ENCODE data around the gene GGT5.
"Not testable (repeated sequence)": the region's sequence is repeated elsewhere in the genome, so short reads cannot be mapped to it uniquely, and the experiment has no call there.

GGT5 gene

DNA sequence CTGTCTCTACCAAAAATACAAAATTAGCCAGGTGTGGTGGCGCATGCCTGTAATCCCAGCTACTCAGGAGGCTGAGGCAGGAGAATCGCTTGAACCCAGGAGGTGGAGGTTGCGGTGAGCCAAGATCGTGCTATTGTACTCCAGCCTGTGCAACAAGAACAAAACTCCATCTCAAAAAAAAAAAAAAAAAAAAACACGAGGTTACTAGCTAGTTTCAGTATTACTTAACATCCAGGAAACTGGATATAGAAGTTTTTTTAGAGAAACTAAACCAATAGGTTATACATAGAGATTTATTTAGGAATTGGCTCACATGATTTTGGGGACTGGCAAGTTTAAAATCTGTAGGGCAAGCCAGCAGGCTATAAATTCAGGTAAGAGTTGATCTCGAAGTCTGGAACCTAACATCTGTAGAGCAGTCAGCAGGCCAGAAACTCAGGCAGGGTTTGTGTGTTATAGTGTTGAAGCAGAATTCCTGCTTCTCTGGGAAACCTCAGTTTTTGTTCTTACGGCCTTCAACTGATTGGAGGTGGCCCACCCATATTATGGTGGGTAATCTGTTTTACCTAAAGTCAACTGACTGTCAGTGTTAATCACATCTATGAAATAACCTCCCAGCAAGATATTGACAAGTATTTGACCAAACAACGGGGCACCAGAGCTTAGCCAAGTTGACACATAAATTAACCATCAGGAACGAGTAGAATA, 3.7 kb downstream of the GGT5 start:
- H3K27me3 ChIP-seq (replicated peaks in 2 of 5; ENCODE audit: control insufficient read depth in 4 of 5, insufficient read depth in 5 of 5, low read length in 4 of 5); H3K9me3 ChIP-seq (ENCODE audit: control extremely low read depth in 1 of 5, control insufficient read depth in 4 of 5, insufficient read depth in 2 of 5, low read depth in 1 of 5, low read length in 4 of 5); DNase-seq; H3K36me3 ChIP-seq (ENCODE audit: control insufficient read depth in 4 of 4, insufficient read depth in 4 of 4, low read length in 3 of 4); H3K27ac ChIP-seq (ENCODE audit: insufficient read depth in 1 of 2, low read depth in 1 of 2, low read length in 2 of 2, poor library complexity in 1 of 2, severe bottlenecking in 2 of 2); H3K4me3 ChIP-seq (ENCODE audit: control insufficient read depth in 1 of 7, extremely low read depth in 1 of 7, insufficient read depth in 4 of 7, low read depth in 2 of 7, low read length in 6 of 7): not testable (repeated sequence)
- H3K4me1 ChIP-seq (ENCODE audit: control extremely low read depth in 1 of 4, control insufficient read depth in 4 of 4, insufficient read depth in 4 of 4, low read length in 3 of 4), result peaks cover 0 to 58% (median 33%) of the 10 kb centered on the region in 4 experiments
- ChIA-PET POLR2A (interaction anchor here (0.6 kb wide), 1 partner anchor 54 kb away, joined by 5 read pairs; no protein-coding TSS in a partner anchor), CTCF (interaction anchor here (1.5 to 2.2 kb wide), 3 partner anchors 10 to 51 kb away, joined by 4 to 12 read pairs (median 7); no protein-coding TSS in a partner anchor)
- WGBS (ENCODE audit: insufficient coverage), result 100% methylated on average over 2 of the region's 9 CpGs

DNA sequence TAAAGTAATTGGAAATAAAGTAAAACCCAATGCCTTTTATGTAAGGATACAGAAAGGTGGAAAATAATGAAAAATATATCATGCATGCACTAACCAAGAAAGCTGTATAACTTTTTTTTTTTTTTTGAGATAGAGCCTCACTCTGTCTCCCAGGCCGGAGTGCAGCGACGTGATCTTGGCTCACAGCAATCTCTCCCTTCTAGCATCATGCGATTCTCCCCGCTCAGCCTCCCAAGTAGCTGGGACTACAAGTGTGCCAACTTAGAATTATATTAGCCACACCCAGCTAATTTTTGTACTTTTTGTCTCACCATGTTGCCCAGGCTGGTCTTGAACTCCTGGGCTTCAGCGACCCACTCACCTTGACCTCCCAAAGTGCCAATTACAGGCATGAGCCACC, 4.5 kb downstream of the GGT5 start:
- no peak overlapping the region for H3K4me3 ChIP-seq (ENCODE audit: control insufficient read depth in 1 of 7, extremely low read depth in 1 of 7, insufficient read depth in 4 of 7, low read depth in 2 of 7, low read length in 6 of 7)
- ChIA-PET POLR2A (interaction anchor here (0.6 kb wide), 1 partner anchor 94 kb away, joined by 5 read pairs; no protein-coding TSS in a partner anchor), CTCF (interaction anchor here (0.6 to 2.2 kb wide), 4 partner anchors 9 to 50 kb away, joined by 4 to 12 read pairs (median 6); no protein-coding TSS in a partner anchor)
- no peak overlapping the region for H3K27ac ChIP-seq (ENCODE audit: insufficient read depth in 1 of 2, low read depth in 1 of 2, low read length in 2 of 2, poor library complexity in 1 of 2, severe bottlenecking in 2 of 2)
- WGBS (ENCODE audit: insufficient coverage), result 83% methylated on average over 5 of the region's 6 CpGs
- DNase-seq, result no peak
- no peaks in the 10 kb centered on the region for H3K9me3 ChIP-seq (ENCODE audit: control extremely low read depth in 1 of 5, control insufficient read depth in 4 of 5, insufficient read depth in 2 of 5, low read depth in 1 of 5, low read length in 4 of 5)
- H3K27me3 ChIP-seq (replicated peaks in 2 of 5; ENCODE audit: control insufficient read depth in 4 of 5, insufficient read depth in 5 of 5, low read length in 4 of 5), result no peaks in the 10 kb centered on the region
- H3K36me3 ChIP-seq (ENCODE audit: control insufficient read depth in 4 of 4, insufficient read depth in 4 of 4, low read length in 3 of 4), result peaks cover 0 to under 1% (median 0%) of the 10 kb centered on the region in 4 experiments
- peaks cover 0 to 51% (median 31%) of the 10 kb centered on the region in 4 experiments for H3K4me1 ChIP-seq (ENCODE audit: control extremely low read depth in 1 of 4, control insufficient read depth in 4 of 4, insufficient read depth in 4 of 4, low read length in 3 of 4)

DNA sequence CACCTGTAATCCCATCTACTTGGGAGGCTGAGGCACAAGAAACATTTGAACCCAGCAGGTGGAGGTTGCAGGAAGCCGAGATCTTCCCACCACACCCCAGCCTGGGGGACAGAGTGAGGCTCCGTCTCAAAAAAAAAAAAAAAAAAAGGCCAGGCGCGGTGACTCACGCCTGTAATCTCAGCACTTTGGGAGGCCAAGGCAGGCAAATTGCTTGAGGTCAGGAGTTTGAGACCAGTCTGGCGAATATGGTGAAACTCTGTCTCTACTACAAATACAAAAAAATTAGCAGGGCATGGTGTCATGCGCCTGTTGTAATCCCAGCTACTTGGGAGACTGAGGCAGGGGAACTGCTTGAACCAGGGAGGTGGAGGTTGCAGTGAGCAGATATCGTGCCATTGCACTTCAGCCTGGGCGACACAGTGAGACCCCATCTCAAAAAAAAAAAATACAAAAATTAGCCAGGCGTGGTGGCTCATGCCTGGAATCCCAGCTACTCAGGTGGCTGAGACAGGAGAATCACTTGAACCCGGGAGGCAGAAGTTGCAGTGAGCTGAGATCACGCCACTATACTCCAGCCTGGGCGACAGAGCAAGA, 6.7 kb downstream of the GGT5 start:
- CTCF ChIA-PET, result interaction anchor here (0.6 to 1.1 kb wide), 2 partner anchors 23 to 605 kb away, joined by 3 to 4 read pairs; no protein-coding TSS in a partner anchor
- WGBS (ENCODE audit: insufficient coverage), result 100% methylated on average over 7 of the region's 13 CpGs
- DNase-seq; H3K27me3 ChIP-seq (replicated peaks in 2 of 5; ENCODE audit: control insufficient read depth in 4 of 5, insufficient read depth in 5 of 5, low read length in 4 of 5); H3K36me3 ChIP-seq (ENCODE audit: control insufficient read depth in 4 of 4, insufficient read depth in 4 of 4, low read length in 3 of 4); H3K4me3 ChIP-seq (ENCODE audit: control insufficient read depth in 1 of 7, extremely low read depth in 1 of 7, insufficient read depth in 4 of 7, low read depth in 2 of 7, low read length in 6 of 7); H3K27ac ChIP-seq (ENCODE audit: insufficient read depth in 1 of 2, low read depth in 1 of 2, low read length in 2 of 2, poor library complexity in 1 of 2, severe bottlenecking in 2 of 2); H3K9me3 ChIP-seq (ENCODE audit: control extremely low read depth in 1 of 5, control insufficient read depth in 4 of 5, insufficient read depth in 2 of 5, low read depth in 1 of 5, low read length in 4 of 5); POLR2A ChIA-PET: not testable (repeated sequence)
- H3K4me1 ChIP-seq (ENCODE audit: control extremely low read depth in 1 of 4, control insufficient read depth in 4 of 4, insufficient read depth in 4 of 4, low read length in 3 of 4), result peaks cover 0 to 34% (median 14%) of the 10 kb centered on the region in 4 experiments

DNA sequence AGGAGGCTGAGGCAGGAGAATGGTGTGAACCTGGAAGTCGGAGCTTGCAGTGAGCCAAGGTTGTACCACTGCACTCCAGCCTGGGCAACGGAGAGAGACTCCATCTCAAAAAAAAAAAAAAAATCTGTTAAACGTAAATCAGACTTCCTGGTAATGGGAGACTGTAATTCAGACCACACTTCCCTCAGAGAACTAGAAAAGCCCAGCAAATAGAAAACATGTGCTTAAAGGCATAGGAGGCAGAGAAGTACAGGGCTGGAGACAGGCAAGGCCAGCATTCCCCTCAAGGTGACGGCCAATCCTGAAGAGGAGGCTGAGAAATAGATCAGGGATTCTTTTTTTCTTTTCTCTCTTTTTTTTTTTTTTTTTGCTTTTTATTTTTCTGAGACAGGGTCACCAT, 8.2 kb downstream of the GGT5 start:
- H3K4me1 ChIP-seq (ENCODE audit: control extremely low read depth in 1 of 4, control insufficient read depth in 4 of 4, insufficient read depth in 4 of 4, low read length in 3 of 4), result peaks cover 0 to 20% (median 1%) of the 10 kb centered on the region in 4 experiments
- no peaks in the 10 kb centered on the region for H3K9me3 ChIP-seq (ENCODE audit: control extremely low read depth in 1 of 5, control insufficient read depth in 4 of 5, insufficient read depth in 2 of 5, low read depth in 1 of 5, low read length in 4 of 5)
- ChIA-PET POLR2A (no interaction called here), CTCF (no interaction called here)
- H3K36me3 ChIP-seq (ENCODE audit: control insufficient read depth in 4 of 4, insufficient read depth in 4 of 4, low read length in 3 of 4), result peaks cover 0 to 4% (median 0%) of the 10 kb centered on the region in 4 experiments
- no CpG with 5 or more reads among the region's 4 CpGs for WGBS (ENCODE audit: insufficient coverage)
- no peak overlapping the region for H3K27ac ChIP-seq (ENCODE audit: insufficient read depth in 1 of 2, low read depth in 1 of 2, low read length in 2 of 2, poor library complexity in 1 of 2, severe bottlenecking in 2 of 2)
- H3K27me3 ChIP-seq (replicated peaks in 2 of 5; ENCODE audit: control insufficient read depth in 4 of 5, insufficient read depth in 5 of 5, low read length in 4 of 5), result no peaks in the 10 kb centered on the region
- H3K4me3 ChIP-seq (ENCODE audit: control insufficient read depth in 1 of 7, extremely low read depth in 1 of 7, insufficient read depth in 4 of 7, low read depth in 2 of 7, low read length in 6 of 7), result no peak overlapping the region
- no peak for DNase-seq

GRCh38 chr22:24235315-24235714, 9.6 kb downstream of the GGT5 start:
- H3K36me3 ChIP-seq (ENCODE audit: control insufficient read depth in 4 of 4, insufficient read depth in 4 of 4, low read length in 3 of 4), result peaks cover 0 to 14% (median 0%) of the 10 kb centered on the region in 4 experiments
- H3K27me3 ChIP-seq (replicated peaks in 2 of 5; ENCODE audit: control insufficient read depth in 4 of 5, insufficient read depth in 5 of 5, low read length in 4 of 5), result no peaks in the 10 kb centered on the region
- H3K4me3 ChIP-seq (ENCODE audit: control insufficient read depth in 1 of 7, extremely low read depth in 1 of 7, insufficient read depth in 4 of 7, low read depth in 2 of 7, low read length in 6 of 7), result no peak overlapping the region
- no peaks in the 10 kb centered on the region for H3K9me3 ChIP-seq (ENCODE audit: control extremely low read depth in 1 of 5, control insufficient read depth in 4 of 5, insufficient read depth in 2 of 5, low read depth in 1 of 5, low read length in 4 of 5)
- H3K4me1 ChIP-seq (ENCODE audit: control extremely low read depth in 1 of 4, control insufficient read depth in 4 of 4, insufficient read depth in 4 of 4, low read length in 3 of 4), result peaks cover 0 to 11% (median 1%) of the 10 kb centered on the region in 4 experiments
- WGBS (ENCODE audit: insufficient coverage), result 100% methylated on average over 3 of the region's 4 CpGs
- no peak overlapping the region for H3K27ac ChIP-seq (ENCODE audit: insufficient read depth in 1 of 2, low read depth in 1 of 2, low read length in 2 of 2, poor library complexity in 1 of 2, severe bottlenecking in 2 of 2)
- ChIA-PET POLR2A (no interaction called here), CTCF (interaction anchor here (0.7 to 2.0 kb wide), 2 partner anchors 35 to 45 kb away, joined by 3 to 14 read pairs; no protein-coding TSS in a partner anchor)
- no peak for DNase-seq

DNA sequence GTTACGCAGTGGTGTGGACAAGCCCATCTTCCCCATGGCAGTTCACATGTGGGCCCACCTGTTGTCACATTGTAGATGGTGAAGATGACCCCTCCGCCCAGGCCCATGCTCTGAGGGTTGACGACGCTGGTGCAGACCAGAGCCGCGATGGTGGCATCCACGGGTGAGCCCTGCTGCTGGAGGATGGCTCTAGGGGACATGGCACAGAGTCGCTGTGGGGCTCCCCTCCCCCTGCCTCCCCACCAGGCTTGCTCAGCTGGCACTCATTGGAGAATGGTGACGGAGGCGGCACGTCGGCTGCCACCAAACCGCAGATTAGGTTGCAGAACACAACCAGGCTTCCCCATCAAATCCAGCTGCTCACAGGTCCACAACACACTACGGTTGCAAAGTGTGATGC, 11.1 kb downstream of the GGT5 start:
- POLR2A ChIA-PET, result no interaction called here
- CTCF ChIA-PET, result interaction anchor here (1.5 to 2.0 kb wide), 2 partner anchors 9 to 43 kb away, joined by 4 to 14 read pairs; no protein-coding TSS in a partner anchor
- Histone ChIP-seq H3K4me3 (ENCODE audit: control insufficient read depth in 1 of 7, extremely low read depth in 1 of 7, insufficient read depth in 4 of 7, low read depth in 2 of 7, low read length in 6 of 7) (no peak overlapping the region), H3K27ac (ENCODE audit: insufficient read depth in 1 of 2, low read depth in 1 of 2, low read length in 2 of 2, poor library complexity in 1 of 2, severe bottlenecking in 2 of 2) (no peak overlapping the region), H3K27me3 (replicated peaks in 2 of 5; ENCODE audit: control insufficient read depth in 4 of 5, insufficient read depth in 5 of 5, low read length in 4 of 5) (no peaks in the 10 kb centered on the region), H3K4me1 (ENCODE audit: control extremely low read depth in 1 of 4, control insufficient read depth in 4 of 4, insufficient read depth in 4 of 4, low read length in 3 of 4) (peaks cover 0 to 8% (median 1%) of the 10 kb centered on the region in 4 experiments), H3K36me3 (ENCODE audit: control insufficient read depth in 4 of 4, insufficient read depth in 4 of 4, low read length in 3 of 4) (peaks cover 0 to 15% (median 0%) of the 10 kb centered on the region in 4 experiments), H3K9me3 (ENCODE audit: control extremely low read depth in 1 of 5, control insufficient read depth in 4 of 5, insufficient read depth in 2 of 5, low read depth in 1 of 5, low read length in 4 of 5) (no peaks in the 10 kb centered on the region)
- WGBS (ENCODE audit: insufficient coverage), result 94% methylated on average over 14 of the region's 14 CpGs
- no peak for DNase-seq

GRCh38 chr22:24233235-24233634, 11.6 kb downstream of the GGT5 start:
- 95% methylated on average over 12 of the region's 13 CpGs for WGBS (ENCODE audit: insufficient coverage)

More at GRCh38 chr22:24233235-24233634, 11.6 kb downstream of the GGT5 start:
- no peak overlapping the region for H3K4me3 ChIP-seq (ENCODE audit: control insufficient read depth in 1 of 7, extremely low read depth in 1 of 7, insufficient read depth in 4 of 7, low read depth in 2 of 7, low read length in 6 of 7)
- peaks cover 0 to 8% (median 1%) of the 10 kb centered on the region in 4 experiments for H3K4me1 ChIP-seq (ENCODE audit: control extremely low read depth in 1 of 4, control insufficient read depth in 4 of 4, insufficient read depth in 4 of 4, low read length in 3 of 4)
- ChIA-PET POLR2A (no interaction called here), CTCF (interaction anchor here (2.0 to 4.2 kb wide), 2 partner anchors 43 kb away, joined by 14 to 40 read pairs; no protein-coding TSS in a partner anchor)
- H3K36me3 ChIP-seq (ENCODE audit: control insufficient read depth in 4 of 4, insufficient read depth in 4 of 4, low read length in 3 of 4), result peaks cover 0 to 16% (median 0%) of the 10 kb centered on the region in 4 experiments
- no peak overlapping the region for H3K27ac ChIP-seq (ENCODE audit: insufficient read depth in 1 of 2, low read depth in 1 of 2, low read length in 2 of 2, poor library complexity in 1 of 2, severe bottlenecking in 2 of 2)
- H3K27me3 ChIP-seq (replicated peaks in 2 of 5; ENCODE audit: control insufficient read depth in 4 of 5, insufficient read depth in 5 of 5, low read length in 4 of 5), result no peaks in the 10 kb centered on the region
- H3K9me3 ChIP-seq (ENCODE audit: control extremely low read depth in 1 of 5, control insufficient read depth in 4 of 5, insufficient read depth in 2 of 5, low read depth in 1 of 5, low read length in 4 of 5), result no peaks in the 10 kb centered on the region
- DNase-seq, result no peak

All from common myeloid progenitor, CD34-positive (primary cell).